Hematopoietic multipotent progenitor cell treated with erythropoietin and hydrocortisone succinate and interleukin-3 and kit ligand, for 6 days (in vitro differentiated cells): ENCODE measurements around the gene SIT1.

Experiments
- DNase-seq: peaks from one replicate; pipeline ENCODE4 v3.0.0-alpha.2; 2015

The SIT1 gene

GRCh38 chr9:35682051-35682450, 31.3 kb upstream of the SIT1 start:
- no peak for DNase-seq

DNA sequence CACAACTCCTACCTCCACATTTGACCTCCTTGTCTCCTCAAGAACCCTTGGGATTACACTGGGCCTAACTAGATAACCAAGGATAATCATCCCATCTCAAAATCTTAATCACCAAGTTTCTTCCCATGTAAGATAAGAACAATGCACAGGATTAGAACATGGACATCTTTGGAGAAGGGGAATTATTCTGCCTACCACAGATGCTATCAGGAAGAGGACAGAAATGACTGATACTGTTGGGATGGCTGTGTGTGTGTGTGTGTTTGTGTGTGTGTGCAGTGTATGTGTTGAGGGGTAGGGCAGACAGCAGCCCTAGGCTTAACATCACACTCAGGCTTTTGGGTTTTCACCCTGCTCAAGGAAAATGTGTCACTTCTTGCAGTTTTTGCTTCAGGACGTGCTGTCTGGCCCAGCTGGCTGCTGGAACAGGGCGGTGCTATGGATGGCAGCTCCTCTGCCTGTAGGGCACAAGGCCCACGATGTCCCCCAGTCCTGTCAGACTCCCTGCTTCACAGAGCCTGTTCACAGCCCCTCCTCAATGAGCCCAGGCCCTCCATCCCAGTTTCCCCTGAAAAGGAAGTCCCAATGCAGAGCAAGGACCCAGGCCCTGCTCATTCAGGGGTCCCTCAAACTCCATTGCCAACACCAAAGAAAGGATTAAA, 30.7 kb upstream of the SIT1 start:
- DNase-seq: no peak

- DNase-seq: no peak
Measured at GRCh38 chr9:35680331-35681105, 29.8 kb upstream of the SIT1 start.

GRCh38 chr9:35679766-35680330, 29.1 kb upstream of the SIT1 start:
- DNase-seq: no peak

DNA sequence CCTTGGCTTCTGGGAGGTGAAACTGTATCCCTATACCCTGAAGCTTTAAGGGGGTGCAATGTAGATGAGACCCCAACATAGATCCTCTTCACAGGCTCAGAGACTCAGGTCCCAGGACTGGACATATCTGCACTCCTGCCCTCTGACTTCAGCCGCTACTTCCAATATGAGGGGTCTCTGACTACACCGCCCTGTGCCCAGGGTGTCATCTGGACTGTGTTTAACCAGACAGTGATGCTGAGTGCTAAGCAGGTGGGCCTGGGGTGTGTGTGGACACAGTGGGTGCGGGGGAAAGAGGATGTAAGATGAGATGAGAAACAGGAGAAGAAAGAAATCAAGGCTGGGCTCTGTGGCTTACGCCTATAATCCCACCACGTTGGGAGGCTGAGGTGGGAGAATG, 28.4 kb upstream of the SIT1 start:
- DNase-seq: no peak

DNA sequence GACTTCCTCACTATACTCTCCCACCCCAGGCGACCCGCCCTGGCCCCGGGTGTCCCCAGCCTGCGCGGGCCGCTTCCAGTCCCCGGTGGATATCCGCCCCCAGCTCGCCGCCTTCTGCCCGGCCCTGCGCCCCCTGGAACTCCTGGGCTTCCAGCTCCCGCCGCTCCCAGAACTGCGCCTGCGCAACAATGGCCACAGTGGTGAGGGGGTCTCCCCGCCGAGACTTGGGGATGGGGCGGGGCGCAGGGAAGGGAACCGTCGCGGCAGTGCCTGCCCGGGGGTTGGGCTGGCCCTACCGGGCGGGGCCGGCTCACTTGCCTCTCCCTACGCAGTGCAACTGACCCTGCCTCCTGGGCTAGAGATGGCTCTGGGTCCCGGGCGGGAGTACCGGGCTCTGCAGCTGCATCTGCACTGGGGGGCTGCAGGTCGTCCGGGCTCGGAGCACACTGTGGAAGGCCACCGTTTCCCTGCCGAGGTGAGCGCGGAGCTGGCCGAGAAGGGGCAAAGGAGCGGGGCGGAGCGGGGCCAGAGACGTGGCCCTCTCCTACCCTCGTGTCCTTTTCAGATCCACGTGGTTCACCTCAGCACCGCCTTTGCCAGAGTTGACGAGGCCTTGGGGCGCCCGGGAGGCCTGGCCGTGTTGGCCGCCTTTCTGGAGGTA, 25.1 kb upstream of the SIT1 start:
- peak; percentile 40 for DNase-seq

DNA sequence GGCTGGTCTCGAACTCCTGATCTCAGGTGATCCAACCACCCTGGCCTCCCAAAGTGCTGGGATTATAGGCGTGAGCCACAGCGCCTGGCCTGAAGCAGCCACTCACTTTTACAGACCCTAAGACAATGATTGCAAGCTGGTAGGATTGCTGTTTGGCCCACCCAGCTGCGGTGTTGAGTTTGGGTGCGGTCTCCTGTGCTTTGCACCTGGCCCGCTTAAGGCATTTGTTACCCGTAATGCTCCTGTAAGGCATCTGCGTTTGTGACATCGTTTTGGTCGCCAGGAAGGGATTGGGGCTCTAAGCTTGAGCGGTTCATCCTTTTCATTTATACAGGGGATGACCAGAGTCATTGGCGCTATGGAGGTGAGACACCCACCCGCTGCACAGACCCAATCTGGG, 24.5 kb upstream of the SIT1 start:
- no peak for DNase-seq

GRCh38 chr9:35674025-35674361, 23.3 kb upstream of the SIT1 start:
- DNase-seq: no peak

DNA sequence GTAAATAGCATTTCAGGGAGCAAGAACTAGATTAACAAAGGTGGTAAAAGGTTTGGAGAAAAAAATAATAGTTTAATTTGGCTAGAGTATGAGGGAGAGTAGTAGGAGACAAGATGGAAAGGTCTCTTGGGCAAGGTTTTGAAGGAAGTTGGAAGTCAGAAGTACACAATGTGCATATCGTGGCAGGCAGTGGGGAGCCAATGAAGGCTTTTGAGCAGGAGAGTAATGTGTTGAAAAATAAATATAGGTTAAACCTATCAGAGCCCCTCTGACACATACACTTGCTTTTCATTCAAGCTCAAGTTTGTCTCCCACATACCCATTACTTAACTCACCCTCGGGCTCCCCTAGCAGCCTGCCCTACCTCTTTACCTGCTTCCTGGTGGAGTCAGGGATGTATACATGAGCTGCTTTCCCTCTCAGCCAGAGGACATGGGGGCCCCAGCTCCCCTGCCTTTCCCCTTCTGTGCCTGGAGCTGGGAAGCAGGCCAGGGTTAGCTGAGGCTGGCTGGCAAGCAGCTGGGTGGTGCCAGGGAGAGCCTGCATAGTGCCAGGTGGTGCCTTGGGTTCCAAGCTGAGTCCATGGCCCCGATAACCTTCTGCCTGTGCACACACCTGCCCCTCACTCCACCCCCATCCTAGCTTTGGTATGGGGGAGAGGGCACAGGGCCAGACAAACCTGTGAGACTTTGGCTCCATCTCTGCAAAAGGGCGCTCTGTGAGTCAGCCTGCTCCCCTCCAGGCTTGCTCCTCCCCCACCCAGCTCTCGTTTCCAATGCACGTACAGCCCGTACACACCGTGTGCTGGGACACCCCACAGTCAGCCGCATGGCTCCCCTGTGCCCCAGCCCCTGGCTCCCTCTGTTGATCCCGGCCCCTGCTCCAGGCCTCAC, 22.6 kb upstream of the SIT1 start, which contains the start of gene CA9:
Gene CA9 (plus strand): TSS at position 797 of the 893 bp plus-strand sequence. CDS start 32 bp downstream, at position 829.
- no peak for DNase-seq

- no peak for DNase-seq
Measured at GRCh38 chr9:35669331-35670145, 18.8 kb upstream of the SIT1 start.

DNA sequence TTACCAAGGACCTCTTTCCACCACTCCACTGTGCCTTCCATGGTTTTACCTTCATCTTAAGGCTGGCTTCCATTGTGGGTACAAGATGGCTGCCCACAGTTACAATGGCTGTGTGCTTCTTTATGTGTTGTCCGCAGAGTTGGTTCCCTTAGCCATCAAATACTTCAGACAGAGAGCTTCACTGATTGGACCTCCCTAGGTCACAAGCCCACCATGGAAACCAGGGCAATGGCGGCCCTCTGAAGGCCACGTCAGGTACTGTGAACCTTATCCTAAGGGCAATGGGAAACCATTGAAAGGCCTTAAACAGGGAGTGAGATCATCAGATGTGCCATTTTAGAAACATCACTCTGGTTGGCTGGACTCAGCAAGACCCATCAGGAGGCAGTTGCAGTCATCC, 17.2 kb upstream of the SIT1 start:
- DNase-seq: no peak

DNA sequence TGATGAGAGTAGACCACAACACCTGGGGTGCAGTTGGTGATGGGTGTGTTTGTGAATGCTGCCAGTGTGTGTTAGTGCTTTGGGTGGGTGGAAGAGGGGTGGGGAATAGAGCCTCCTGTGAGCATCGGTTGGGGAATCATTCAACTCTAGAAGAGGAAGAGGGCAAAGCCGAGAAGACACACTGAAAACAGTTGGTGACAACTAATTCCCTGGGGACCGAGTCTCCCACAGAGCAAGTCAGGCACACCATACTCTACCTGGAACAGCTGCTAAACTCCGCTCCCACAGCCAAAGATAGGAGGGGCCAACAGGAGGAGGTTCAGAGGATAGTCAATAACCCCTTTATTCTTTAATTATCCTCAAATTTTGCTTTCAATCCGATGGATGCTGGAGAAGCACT, 15.8 kb upstream of the SIT1 start:
- no peak for DNase-seq

GRCh38 chr9:35666045-35666444, 15.3 kb upstream of the SIT1 start:
- no peak for DNase-seq

- DNase-seq: no peak
Measured at GRCh38 chr9:35665471-35665818, 14.7 kb upstream of the SIT1 start.

DNA sequence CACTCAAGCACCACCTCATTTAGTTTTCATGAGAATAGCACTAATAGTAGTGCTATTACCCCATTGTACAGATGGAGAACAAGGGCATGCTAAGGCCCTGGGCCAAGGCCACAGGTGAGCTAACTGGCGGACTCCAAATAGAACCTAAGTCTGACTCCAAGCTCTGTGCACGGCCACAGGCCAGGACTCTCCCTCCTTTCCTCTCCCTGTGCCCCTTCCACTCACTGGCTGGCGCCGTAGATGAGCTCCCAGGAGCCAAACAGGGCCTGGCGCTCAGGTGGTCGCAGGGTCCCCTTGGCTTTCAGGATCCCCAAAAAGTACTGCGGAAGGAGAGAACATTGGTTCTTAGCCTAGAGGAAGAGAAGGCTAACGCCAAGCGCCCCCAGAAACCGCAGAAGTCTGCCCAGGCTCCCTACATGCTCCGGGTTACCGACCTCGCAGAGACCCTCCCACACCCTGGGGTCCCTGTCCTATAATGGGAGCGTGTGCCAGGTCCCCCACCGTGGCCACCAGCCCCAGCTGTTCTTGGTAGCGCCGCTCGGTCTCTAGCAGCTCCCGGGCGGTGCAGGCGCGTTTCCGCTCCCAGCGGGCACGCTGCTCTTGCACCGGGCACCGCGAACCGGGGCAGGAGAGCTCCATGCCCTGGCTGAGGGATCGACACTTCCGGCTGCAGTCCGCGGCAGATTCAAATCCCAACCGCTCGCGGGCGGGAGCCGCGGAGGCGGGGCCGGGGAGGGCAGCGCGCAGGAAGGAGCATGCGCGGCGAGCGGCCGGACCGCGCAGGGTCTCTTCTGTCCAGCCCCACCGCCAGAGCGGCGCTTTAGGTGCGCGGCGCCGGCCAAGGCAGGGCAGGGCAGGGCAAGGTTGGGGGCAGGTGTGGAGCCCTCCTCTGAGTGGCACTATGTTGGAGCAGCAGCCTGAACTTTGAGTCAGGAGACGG, 14.1 kb upstream of the SIT1 start, which contains the start of gene ARHGEF39:
Gene ARHGEF39 (minus strand): TSS at position 665 of the 940 bp plus-strand sequence. CDS start 26 bp downstream, at position 639.
- peak; percentile 89 for DNase-seq

DNA sequence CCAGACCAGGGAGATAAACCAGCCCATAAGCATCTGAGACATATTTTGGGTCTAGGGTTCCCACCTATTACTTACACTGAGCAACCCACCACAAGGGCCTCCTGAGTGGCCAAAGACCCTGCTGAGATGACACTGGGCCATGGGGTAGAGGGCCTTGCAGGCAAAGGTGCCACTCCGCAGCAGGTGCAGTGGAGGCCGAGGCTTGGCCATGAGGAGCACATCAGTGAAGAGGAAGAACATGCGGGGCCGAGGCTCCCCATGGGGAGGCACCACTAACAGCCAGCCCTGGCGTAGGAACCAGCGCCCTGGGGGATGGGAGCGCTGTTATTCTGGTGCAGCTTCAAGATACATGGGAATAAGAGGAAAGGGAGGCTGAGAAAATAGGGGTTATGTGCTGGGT, 11.7 kb upstream of the SIT1 start:
- no peak for DNase-seq

- DNase-seq: no peak
Measured at GRCh38 chr9:35661756-35662350, 11.1 kb upstream of the SIT1 start.

- DNase-seq: no peak
Measured at GRCh38 chr9:35660966-35661415, 10.3 kb upstream of the SIT1 start.

GRCh38 chr9:35659340-35659739, 8.6 kb upstream of the SIT1 start:
- DNase-seq: no peak

DNA sequence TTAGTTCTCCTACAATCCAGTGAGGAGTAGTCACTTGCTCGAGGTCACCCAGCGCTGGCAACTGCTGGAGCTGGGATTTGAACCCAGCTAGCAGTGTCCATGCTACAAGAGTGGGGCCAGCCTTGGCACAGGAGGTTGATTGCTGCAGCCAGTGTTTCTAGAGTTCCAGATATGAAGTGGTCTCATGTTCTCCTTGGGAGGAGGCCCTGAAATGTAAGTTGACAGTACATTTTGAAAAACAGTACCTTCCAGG, 8.2 kb upstream of the SIT1 start:
- DNase-seq: peak; percentile 65
